H1 (cell line): ENCODE measurements around the gene TP53BP1. TPM values are rescaled to one million over a fixed set of nuclear protein-coding genes. Genes with fewer than 3 reads are reported as not detected.

Source experiments
- CTCF ChIA-PET: fragments of 300-600 bp; sonication (Branson Sonifier 250); formaldehyde crosslinking; loops from one replicate; lab custom pipeline; 2021; ENCODE audit not compliant: partially characterized antibody; lab: Charles Lee
- POLR2A ChIA-PET: fragments of 300-600 bp; sonication (Branson Sonifier 250); formaldehyde crosslinking; loops from one replicate; lab custom pipeline; 2021; ENCODE audit warnings: inconsistent platforms; ENCODE audit not compliant: partially characterized antibody; lab: Charles Lee
- DNase-seq, 2 experiments: peaks; one replicate each; pipeline versions ENCODE4 v3.0.0 to v3.0.0-alpha.2; 2010 to 2022; ENCODE audit warnings: low spot score in 2 of 2, low read depth in 1 of 2, mixed read lengths in 1 of 2
- FAIRE-seq: peaks from 2 replicates; lab custom pipeline; 2011; peaks lifted over from hg19 to GRCh38; lab: Jason Lieb, UNC
- H2AFZ ChIP-seq: 2 replicates; pipeline ENCODE4 v1.8.1; 2012; ENCODE audit warnings: low read length, inconsistent platforms
- H2AK5ac ChIP-seq: 2 replicates; pipeline ENCODE4 v1.6.1; 2013; ENCODE audit warnings: low read depth, low read length
- H2BK120ac ChIP-seq: replicated peaks from 2 replicates; pipeline ENCODE3; 2013; ENCODE audit warnings: low read depth, low read length, inconsistent platforms
- H2BK12ac ChIP-seq: 2 replicates; pipeline ENCODE4 v1.6.1; 2013; ENCODE audit warnings: low read depth, low read length
- H2BK15ac ChIP-seq: 2 replicates; pipeline ENCODE4 v1.6.1; 2013; ENCODE audit warnings: low read length
- H2BK20ac ChIP-seq: 2 replicates; pipeline ENCODE4 v1.6.1; 2013; ENCODE audit warnings: low read length
- H2BK5ac ChIP-seq: 2 replicates; pipeline ENCODE4 v1.6.1; 2013; ENCODE audit warnings: low read depth, low read length
- H3K14ac ChIP-seq: 2 replicates; pipeline ENCODE4 v1.6.1; 2013; ENCODE audit warnings: inconsistent platforms; ENCODE audit not compliant: insufficient read length
- H3K18ac ChIP-seq: 2 replicates; pipeline ENCODE4 v1.6.1; 2013; ENCODE audit warnings: low read length; ENCODE audit errors: extremely low read depth
- H3K23ac ChIP-seq: 2 replicates; pipeline ENCODE4 v1.6.1; 2013; ENCODE audit warnings: inconsistent platforms; ENCODE audit not compliant: insufficient read length
- H3K23me2 ChIP-seq: 2 replicates; pipeline ENCODE4 v1.6.1; 2013; ENCODE audit warnings: low read depth, low read length
- H3K27ac ChIP-seq: 2 replicates; pipeline ENCODE4 v1.6.1; 2011; ENCODE audit warnings: low read depth, low read length, inconsistent platforms
- H3K27me3 ChIP-seq, 4 experiments: replicated peaks in 1 of 4; 1 replicate in 1 of 4; 2 replicates in 3 of 4; pipeline versions ENCODE4 v1.6.1 to v1.8.1; 2011 to 2013; ENCODE audit warnings: low read length in 3 of 4, mild to moderate bottlenecking in 3 of 4, inconsistent platforms in 2 of 4, mixed read lengths in 2 of 4, moderate library complexity in 1 of 4; ENCODE audit not compliant: control insufficient read depth in 3 of 4, insufficient read depth in 3 of 4; ENCODE audit errors: extremely low read depth in 1 of 4
- H3K36me3 ChIP-seq, 4 experiments: 2 replicates each; pipeline versions ENCODE4 v1.6.1 to v1.8.1; 2011 to 2013; ENCODE audit warnings: mild to moderate bottlenecking in 4 of 4, low read length in 3 of 4, moderate library complexity in 2 of 4, control low read depth in 1 of 4, inconsistent platforms in 1 of 4; ENCODE audit not compliant: insufficient read depth in 4 of 4, control insufficient read depth in 2 of 4
- H3K4ac ChIP-seq: replicated peaks from 2 replicates; pipeline ENCODE3; 2013; ENCODE audit warnings: low read length, low read depth, mixed read lengths, inconsistent platforms; ENCODE audit not compliant: insufficient read length
- H3K4me1 ChIP-seq, 4 experiments: replicated peaks in 1 of 4; 1 replicate in 1 of 4; 2 replicates in 3 of 4; pipeline versions ENCODE4 v1.6.1 to v1.8.1; 2011 to 2013; ENCODE audit warnings: low read length in 3 of 4, inconsistent platforms in 2 of 4, mixed read lengths in 1 of 4; ENCODE audit not compliant: insufficient read depth in 4 of 4, control insufficient read depth in 3 of 4
- H3K4me2 ChIP-seq, 2 experiments: 2 replicates each; pipeline versions ENCODE4 v1.6.1 to v1.8.1; 2011 to 2013; ENCODE audit warnings: low read depth in 2 of 2, low read length in 2 of 2, control low read depth in 1 of 2, inconsistent platforms in 1 of 2, mild to moderate bottlenecking in 1 of 2; ENCODE audit not compliant: insufficient read depth in 1 of 2
- H3K4me3 ChIP-seq, 4 experiments: fragments of 200-600, 300-600 bp in 1 of 4; sonication (generic), shearing (Covaris generic), sonication (Bioruptor Twin) in 1 of 4; 2 replicates each; pipeline versions ENCODE4 v1.5.1 to v1.8.1; 2011 to 2016; ENCODE audit warnings: low read length in 4 of 4, low read depth in 3 of 4, control low read depth in 2 of 4, inconsistent platforms in 2 of 4, mild to moderate bottlenecking in 2 of 4, mixed read lengths in 1 of 4, moderate library complexity in 1 of 4; ENCODE audit not compliant: insufficient read depth in 2 of 4; ENCODE audit errors: extremely low read depth in 1 of 4
- H3K56ac ChIP-seq: replicated peaks from 2 replicates; pipeline ENCODE3; 2013; ENCODE audit warnings: low read depth, mild to moderate bottlenecking, mixed read lengths, low read length, inconsistent platforms; ENCODE audit not compliant: insufficient read length
- H3K79me1 ChIP-seq: 2 replicates; pipeline ENCODE4 v1.6.1; 2013; ENCODE audit warnings: low read depth, low read length, control low read depth
- H3K79me2 ChIP-seq, 2 experiments: 2 replicates each; pipeline versions ENCODE4 v1.6.1 to v1.8.1; 2012 to 2013; ENCODE audit warnings: low read length in 2 of 2, mild to moderate bottlenecking in 2 of 2, inconsistent platforms in 1 of 2; ENCODE audit not compliant: insufficient read depth in 2 of 2, control insufficient read depth in 1 of 2
- H3K9ac ChIP-seq, 4 experiments: replicated peaks in 1 of 4; 1 replicate in 1 of 4; 2 replicates in 3 of 4; pipeline versions ENCODE4 v1.6.1 to v1.8.1; 2011 to 2013; ENCODE audit warnings: low read depth in 3 of 4, low read length in 3 of 4, control low read depth in 2 of 4, mild to moderate bottlenecking in 2 of 4, moderate library complexity in 2 of 4, inconsistent platforms in 1 of 4; ENCODE audit errors: extremely low read depth in 1 of 4
- H3K9me3 ChIP-seq, 2 experiments: 2 replicates each; pipeline versions ENCODE4 v1.6.1 to v1.8.1; 2012 to 2013; ENCODE audit warnings: mild to moderate bottlenecking in 2 of 2, moderate library complexity in 2 of 2, control low read depth in 1 of 2, inconsistent platforms in 1 of 2, low read depth in 1 of 2, low read length in 1 of 2, mixed read lengths in 1 of 2; ENCODE audit not compliant: insufficient read depth in 2 of 2
- H4K20me1 ChIP-seq, 2 experiments: replicated peaks in 1 of 2; 2 replicates each; pipeline versions ENCODE3 to v1.8.1; 2011 to 2013; ENCODE audit warnings: inconsistent platforms in 2 of 2, low read length in 2 of 2, mild to moderate bottlenecking in 1 of 2; ENCODE audit not compliant: insufficient read depth in 2 of 2, control insufficient read depth in 1 of 2
- H4K5ac ChIP-seq: 2 replicates; pipeline ENCODE4 v1.6.1; 2013; ENCODE audit warnings: low read length, low read depth, mixed read lengths, inconsistent platforms; ENCODE audit not compliant: insufficient read length
- H4K8ac ChIP-seq: 2 replicates; pipeline ENCODE4 v1.8.0; 2013; ENCODE audit warnings: mild to moderate bottlenecking, moderate library complexity, low read length, inconsistent platforms; ENCODE audit not compliant: insufficient read depth; ENCODE audit errors: extremely low read depth
- H4K91ac ChIP-seq: replicated peaks from 2 replicates; pipeline ENCODE3; 2013; ENCODE audit warnings: low read length, mixed read lengths, inconsistent platforms; ENCODE audit not compliant: insufficient read length
- HDAC6 ChIP-seq: IDR thresholded peaks from one replicate; pipeline ENCODE4 v1.7.1; 2012; ENCODE audit warnings: low read depth, mild to moderate bottlenecking, inconsistent platforms, low read length, moderate library complexity
- KDM4A ChIP-seq: IDR thresholded peaks from one replicate; pipeline ENCODE4 v1.7.1; 2012; ENCODE audit warnings: low read depth, mild to moderate bottlenecking, moderate library complexity, low read length, inconsistent platforms; ENCODE audit not compliant: severe bottlenecking
- KDM5A ChIP-seq: fragments of 200-600 bp; IDR thresholded peaks from 2 replicates; pipeline ENCODE4 v1.7.1; 2012; ENCODE audit warnings: mild to moderate bottlenecking, low read length, inconsistent platforms, mixed read lengths
- NRF1 ChIP-seq: IDR thresholded peaks from 2 replicates; pipeline ENCODE4 v1.6.1; 2011; ENCODE audit warnings: mild to moderate bottlenecking, low read depth, low read length, improper control_type of control experiment
- SAP30 ChIP-seq: fragments of 300-600 bp; sonication (generic); IDR thresholded peaks from 2 replicates; pipeline ENCODE4 v1.7.1; 2012; ENCODE audit warnings: low read length, moderate library complexity, mild to moderate bottlenecking, inconsistent platforms; ENCODE audit not compliant: insufficient read depth, insufficient replicate concordance
- SP2 ChIP-seq: IDR thresholded peaks from 2 replicates; pipeline ENCODE4 v1.6.1; 2012; ENCODE audit warnings: mild to moderate bottlenecking, low read length, inconsistent platforms
- TCF12 ChIP-seq: IDR thresholded peaks from 2 replicates; pipeline ENCODE4 v1.6.1; 2011; ENCODE audit warnings: low read depth, mild to moderate bottlenecking, low read length
- USF2 ChIP-seq: IDR thresholded peaks from 2 replicates; pipeline ENCODE4 v1.6.1; 2011; ENCODE audit warnings: low read length, improper control_type of control experiment
- WGBS, 2 experiments: shearing (Covaris generic) in 1 of 2; methylation state at CpG; one replicate each; pipeline versions ENCODE4 v1.1.6 to v1.1.7; 2013 to 2015; ENCODE audit warnings: low lambda C conversion rate in 2 of 2, mixed read lengths in 2 of 2, inconsistent platforms in 1 of 2, low coverage in 1 of 2, missing lambda C conversion rate in 1 of 2; ENCODE audit not compliant: insufficient replicate concordance in 2 of 2, insufficient coverage in 1 of 2, insufficient read length in 1 of 2; ENCODE audit errors: extremely low coverage in 1 of 2, missing lambda C conversion rate in 1 of 2; 5-methylcytosine and 5-hydroxymethylcytosine counted together
- polyA plus RNA-seq, 7 experiments: library from polyadenylated mRNA; depleted of rRNA in 3 of 7; stranded (reverse) in 5 of 7; unstranded in 2 of 7; fragments of >200 nt in 5 of 7; fragments of 200-250 nt in 2 of 7; gene quantifications; 1 replicate in 5 of 7; 2 replicates in 1 of 7; 4 replicates in 1 of 7; pipeline versions ENCODE4 v1.2.1 to v1.2.3, GENCODE V29; 2011 to 2013; ENCODE audit warnings: missing spikeins in 2 of 7, mixed read lengths in 2 of 7
- total RNA-seq: library from RNA; stranded (reverse); fragmentation: NEBNext Ultra II Directional; extraction: Animal tissue kit (Norgen Biotek cat#: 25700); gene quantifications from 2 replicates; pipeline ENCODE4 v1.2.1, GENCODE V29; 2021
- TF ChIP-seq, protein P1 (sequence below): IDR thresholded peaks from 2 replicates; pipeline ENCODE4 v1.6.1; 2012; ENCODE audit warnings: inconsistent platforms

The TP53BP1 gene
- total and polyA plus RNA-seq, 2 of the 8 experiments (the other 6 are each of a cell fraction or from before 2014, with no cell fraction given) = 34.1 to 63.6 TPM

GRCh38 chr15:43420435-43420834 lies 72.5 kb downstream of the TP53BP1 start:
- no peak for DNase-seq
- no peak for FAIRE-seq
- CTCF ChIA-PET = no interaction called here

More at GRCh38 chr15:43420435-43420834, 72.5 kb downstream of the TP53BP1 start:
- Histone ChIP-seq H3K18ac (no peak overlapping the region), H3K4me1 (no peaks in the 10 kb centered on the region), H3K4ac (no peak overlapping the region), H3K9me3 (no peaks in the 10 kb centered on the region), H4K91ac (no peak overlapping the region), H2BK20ac (no peak overlapping the region), H3K14ac (no peak overlapping the region), H3K36me3 (peaks cover 28 to 76% (median 62%) of the 10 kb centered on the region in 4 experiments), H4K20me1 (peaks cover 2 to 7% of the 10 kb centered on the region in 2 experiments), H2AFZ (no peak overlapping the region), H3K79me1 (no peaks in the 10 kb centered on the region; the same call in 1 of the 2 replicates), H2BK12ac (no peak overlapping the region), H3K4me3 (no peak overlapping the region), H3K4me2 (no peak overlapping the region), H3K56ac (no peak overlapping the region), H2AK5ac (no peak overlapping the region), H3K23me2 (no peaks in the 10 kb centered on the region), H3K79me2 (no peaks in the 10 kb centered on the region)
- POLR2A ChIA-PET = no interaction called here
- no peak for TF ChIP-seq KDM5A
- TF ChIP-seq SP2 = no peak
- no peak for TF ChIP-seq SAP30
- no peak for TF ChIP-seq HDAC6
- no peak for TF ChIP-seq TCF12
- no peak for TF ChIP-seq NRF1
- no peak for TF ChIP-seq USF2
- TF ChIP-seq, protein P1, sequence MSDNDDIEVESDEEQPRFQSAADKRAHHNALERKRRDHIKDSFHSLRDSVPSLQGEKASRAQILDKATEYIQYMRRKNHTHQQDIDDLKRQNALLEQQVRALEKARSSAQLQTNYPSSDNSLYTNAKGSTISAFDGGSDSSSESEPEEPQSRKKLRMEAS = no peak
- no peak for TF ChIP-seq KDM4A
- TF ChIP-seq, all 59 proteins: peak for 0
- Histone ChIP-seq H2BK5ac (no peak overlapping the region), H2BK120ac (no peak overlapping the region), H3K9ac (no peak overlapping the region), H2BK15ac (no peak overlapping the region), H3K23ac (no peak overlapping the region), H4K8ac (no peak overlapping the region; the same call in 1 of the 2 replicates), H3K27ac (no peak overlapping the region), H3K27me3 (no peaks in the 10 kb centered on the region), H4K5ac (no peak overlapping the region)
- WGBS, 2 experiments = 93% methylated on average over 10 of the region's 10 CpGs; no CpG with 5 or more reads in 1 of the 2 experiments
